ENCODE results near the gene RHBDD1.

Gene RHBDD1

GRCh38 chr2:226799211-226799975 lies 36.5 kb upstream of the RHBDD1 start, which contains the start of gene IRS1:
IRS1 (minus strand) TSS chr2:226799820; CDS start chr2:226798738, 1,082 bp downstream.
- TF ChIP-seq, protein P1, sequence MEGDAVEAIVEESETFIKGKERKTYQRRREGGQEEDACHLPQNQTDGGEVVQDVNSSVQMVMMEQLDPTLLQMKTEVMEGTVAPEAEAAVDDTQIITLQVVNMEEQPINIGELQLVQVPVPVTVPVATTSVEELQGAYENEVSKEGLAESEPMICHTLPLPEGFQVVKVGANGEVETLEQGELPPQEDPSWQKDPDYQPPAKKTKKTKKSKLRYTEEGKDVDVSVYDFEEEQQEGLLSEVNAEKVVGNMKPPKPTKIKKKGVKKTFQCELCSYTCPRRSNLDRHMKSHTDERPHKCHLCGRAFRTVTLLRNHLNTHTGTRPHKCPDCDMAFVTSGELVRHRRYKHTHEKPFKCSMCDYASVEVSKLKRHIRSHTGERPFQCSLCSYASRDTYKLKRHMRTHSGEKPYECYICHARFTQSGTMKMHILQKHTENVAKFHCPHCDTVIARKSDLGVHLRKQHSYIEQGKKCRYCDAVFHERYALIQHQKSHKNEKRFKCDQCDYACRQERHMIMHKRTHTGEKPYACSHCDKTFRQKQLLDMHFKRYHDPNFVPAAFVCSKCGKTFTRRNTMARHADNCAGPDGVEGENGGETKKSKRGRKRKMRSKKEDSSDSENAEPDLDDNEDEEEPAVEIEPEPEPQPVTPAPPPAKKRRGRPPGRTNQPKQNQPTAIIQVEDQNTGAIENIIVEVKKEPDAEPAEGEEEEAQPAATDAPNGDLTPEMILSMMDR (IDR thresholded peaks at IDR 0.05; ENCODE audit: borderline replicate concordance, control extremely low read depth, extremely low read depth, insufficient read depth, missing control alignments) = peak; percentile 70
- in situ Hi-C loops (cut with MboI; ENCODE audit: low sequenced_read_pairs, unreplicated experiment) = no loop called here
- DNase-seq (ENCODE audit: low spot score) = peak; percentile 74

- TF ChIP-seq, protein P1 (IDR thresholded peaks at IDR 0.05; ENCODE audit: borderline replicate concordance, control extremely low read depth, extremely low read depth, insufficient read depth, missing control alignments) = no peak
- peak; percentile 16 for DNase-seq (ENCODE audit: low spot score)
- in situ Hi-C loops (cut with MboI; ENCODE audit: low sequenced_read_pairs, unreplicated experiment) = loop anchor here (10.0 to 25.0 kb wide), 3 partner anchors 312 to 1138 kb away; no protein-coding TSS in a partner anchor
These were observed 35.6 kb upstream of the RHBDD1 start for GRCh38 chr2:226799976-226800940.

- in situ Hi-C loops (cut with MboI; ENCODE audit: low sequenced_read_pairs, unreplicated experiment) = loop anchor here (10.0 to 25.0 kb wide), 3 partner anchors 311 to 1139 kb away; no protein-coding TSS in a partner anchor
- DNase-seq (ENCODE audit: low spot score) = peak; percentile 85
- TF ChIP-seq, protein P1 (IDR thresholded peaks at IDR 0.05; ENCODE audit: borderline replicate concordance, control extremely low read depth, extremely low read depth, insufficient read depth, missing control alignments) = no peak
These were observed 34.7 kb upstream of the RHBDD1 start for GRCh38 chr2:226800941-226801784.

DNA sequence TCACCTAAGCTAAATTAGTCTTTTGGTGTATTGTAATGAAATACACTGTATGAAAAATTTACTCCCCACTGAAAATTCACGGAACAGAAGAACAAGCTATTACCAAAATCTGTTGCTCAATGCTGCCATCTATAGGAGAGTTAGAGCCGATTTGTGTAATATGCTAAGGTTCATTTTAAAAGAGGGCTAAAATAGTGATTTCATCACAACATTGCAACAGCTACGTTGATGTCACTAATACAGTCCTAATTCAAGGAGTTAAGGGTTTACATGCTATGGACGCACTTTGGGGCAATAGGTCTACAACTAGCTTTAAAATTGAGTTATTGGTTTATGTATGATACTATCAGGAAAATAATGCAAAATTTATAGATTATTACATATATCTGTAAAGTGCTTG lies 33.3 kb upstream of the RHBDD1 start:
- in situ Hi-C loops (cut with MboI; ENCODE audit: low sequenced_read_pairs, unreplicated experiment) = loop anchor here (10.0 to 25.0 kb wide), 3 partner anchors 310 to 1140 kb away; no protein-coding TSS in a partner anchor
- DNase-seq (ENCODE audit: low spot score) = peak; percentile 61
- TF ChIP-seq, protein P1 (IDR thresholded peaks at IDR 0.05; ENCODE audit: borderline replicate concordance, control extremely low read depth, extremely low read depth, insufficient read depth, missing control alignments) = peak; percentile 55

DNA sequence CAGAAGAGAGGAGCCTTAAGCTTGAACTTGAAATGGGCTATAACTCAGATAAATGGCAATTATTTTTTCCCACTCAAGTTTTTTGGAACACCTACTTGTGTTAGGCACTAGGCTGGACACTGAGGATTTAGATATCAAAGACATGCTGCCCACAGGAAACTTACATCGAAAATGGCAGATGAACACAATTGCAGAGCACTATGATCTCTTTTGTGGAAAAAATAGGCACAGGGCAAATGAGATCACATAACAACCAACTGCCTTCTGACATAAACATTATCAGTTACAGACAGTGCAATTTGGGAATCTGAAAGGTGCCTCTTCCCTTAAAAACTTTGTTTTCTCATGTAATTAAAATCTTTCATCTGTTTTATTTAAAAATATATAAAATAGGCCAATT lies 32.4 kb upstream of the RHBDD1 start:
- in situ Hi-C loops (cut with MboI; ENCODE audit: low sequenced_read_pairs, unreplicated experiment) = loop anchor here (10.0 to 25.0 kb wide), 3 partner anchors 309 to 1141 kb away; no protein-coding TSS in a partner anchor
- DNase-seq (ENCODE audit: low spot score) = no peak
- TF ChIP-seq, protein P1 (IDR thresholded peaks at IDR 0.05; ENCODE audit: borderline replicate concordance, control extremely low read depth, extremely low read depth, insufficient read depth, missing control alignments) = no peak

All from GM13976 (cell line).